ENCODE measurements around the gene SLC9C1. TPM values are rescaled to one million over a fixed set of nuclear protein-coding genes. Genes with fewer than 3 reads are reported as not detected.

SLC9C1 gene
- total RNA-seq, 1 experiment from 2014 or later: 0.50 TPM

DNA sequence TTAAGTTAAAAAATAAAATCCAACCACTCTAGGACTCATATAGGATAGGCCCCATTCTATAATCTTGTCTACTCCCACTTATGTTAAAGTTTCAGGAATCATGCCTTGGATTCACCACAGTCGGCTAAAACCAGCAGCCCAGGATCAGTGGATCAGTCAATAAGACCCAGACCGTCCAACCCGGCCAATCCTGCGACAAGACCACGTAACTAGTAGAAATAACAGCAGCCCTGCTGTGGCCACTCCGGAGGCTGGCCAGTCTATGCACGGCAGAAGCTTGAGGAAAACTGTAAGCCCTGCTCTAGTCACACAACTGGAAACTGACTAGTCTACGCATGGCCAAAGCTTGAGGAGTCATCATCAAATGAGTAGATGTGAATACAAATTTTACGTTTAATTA lies 12.8 kb upstream of the SLC9C1 start:
- H2BK12ac ChIP-seq (ENCODE audit: insufficient read length, low read depth, low read length): no peak overlapping the region
- no peak overlapping the region for H3K18ac ChIP-seq (ENCODE audit: insufficient read length, low read depth, low read length)
- H3K9ac ChIP-seq (ENCODE audit: extremely low read depth, insufficient read length, low read length): no peak overlapping the region
- no peaks in the 10 kb centered on the region for H3K79me2 ChIP-seq (ENCODE audit: insufficient read depth, low read length)
- H4K91ac ChIP-seq (ENCODE audit: insufficient read length, low read depth, low read length): no peak overlapping the region
- H4K20me1 ChIP-seq (ENCODE audit: control insufficient read depth, insufficient read depth, insufficient read length): no peaks in the 10 kb centered on the region
- H3T11ph ChIP-seq (ENCODE audit: low read length): no peak overlapping the region
- H3K23me2 ChIP-seq (ENCODE audit: insufficient read length, low read depth, low read length, poor library complexity, severe bottlenecking): peaks cover 6% of the 10 kb centered on the region
- no peak overlapping the region for H3K56ac ChIP-seq (ENCODE audit: insufficient read length, low read depth, low read length)
- no CpG with 5 or more reads among the region's 9 CpGs for WGBS (ENCODE audit: extremely low coverage, insufficient read length, low lambda C conversion rate)
- no peak overlapping the region for H2BK15ac ChIP-seq (ENCODE audit: low read depth, low read length)
- H3K14ac ChIP-seq (ENCODE audit: insufficient read depth, low read length): no peak overlapping the region
- 0 out of 5 replicates have a peak, but pooled peaks cover 3 to 4% of the 10 kb centered on the region in 2 experiments for H3K9me3 Mint-ChIP-seq
- TF ChIP-seq, protein P1, sequence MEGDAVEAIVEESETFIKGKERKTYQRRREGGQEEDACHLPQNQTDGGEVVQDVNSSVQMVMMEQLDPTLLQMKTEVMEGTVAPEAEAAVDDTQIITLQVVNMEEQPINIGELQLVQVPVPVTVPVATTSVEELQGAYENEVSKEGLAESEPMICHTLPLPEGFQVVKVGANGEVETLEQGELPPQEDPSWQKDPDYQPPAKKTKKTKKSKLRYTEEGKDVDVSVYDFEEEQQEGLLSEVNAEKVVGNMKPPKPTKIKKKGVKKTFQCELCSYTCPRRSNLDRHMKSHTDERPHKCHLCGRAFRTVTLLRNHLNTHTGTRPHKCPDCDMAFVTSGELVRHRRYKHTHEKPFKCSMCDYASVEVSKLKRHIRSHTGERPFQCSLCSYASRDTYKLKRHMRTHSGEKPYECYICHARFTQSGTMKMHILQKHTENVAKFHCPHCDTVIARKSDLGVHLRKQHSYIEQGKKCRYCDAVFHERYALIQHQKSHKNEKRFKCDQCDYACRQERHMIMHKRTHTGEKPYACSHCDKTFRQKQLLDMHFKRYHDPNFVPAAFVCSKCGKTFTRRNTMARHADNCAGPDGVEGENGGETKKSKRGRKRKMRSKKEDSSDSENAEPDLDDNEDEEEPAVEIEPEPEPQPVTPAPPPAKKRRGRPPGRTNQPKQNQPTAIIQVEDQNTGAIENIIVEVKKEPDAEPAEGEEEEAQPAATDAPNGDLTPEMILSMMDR (conservative IDR thresholded peaks at IDR 0.05): no peak
- no peaks in the 10 kb centered on the region for H3K9me3 ChIP-seq (ENCODE audit: control insufficient read depth, low read depth, low read length)
- no peak overlapping the region for H2BK5ac ChIP-seq (ENCODE audit: insufficient read length, low read length)
- no peak overlapping the region for H3K4me2 ChIP-seq (ENCODE audit: insufficient read depth, insufficient read length, low read length)
- no peaks in the 10 kb centered on the region for H3K27me3 Mint-ChIP-seq (ENCODE audit: low read depth)
- DNase-seq: no peak
- H3K27ac ChIP-seq (ENCODE audit: insufficient read length, low read depth, low read length): no peak overlapping the region
- no peak overlapping the region for H2AFZ ChIP-seq (ENCODE audit: low read length)
- H3K27ac Mint-ChIP-seq: no peak overlapping the region; a peak in 3 of 7 replicates
- no peak overlapping the region for H2AK5ac ChIP-seq (ENCODE audit: insufficient read length, low read length)
- no peak overlapping the region for H2BK20ac ChIP-seq (ENCODE audit: low read depth, low read length, poor library complexity, severe bottlenecking)
- no peak overlapping the region for H3K4ac ChIP-seq (ENCODE audit: low read depth, low read length)
- peaks cover 1 to 13% (median 7%) of the 10 kb centered on the region in 3 experiments; a peak in 4 of 7 replicates for H3K36me3 Mint-ChIP-seq (ENCODE audit: insufficient read depth in 1 of 3, low read depth in 3 of 3)
- no peaks in the 10 kb centered on the region for H3K27me3 ChIP-seq (ENCODE audit: insufficient read depth, low read length)
- H4K5ac ChIP-seq (ENCODE audit: insufficient read length, low read depth, low read length): no peak overlapping the region
- no peaks in the 10 kb centered on the region for H3K79me1 ChIP-seq (ENCODE audit: insufficient read depth, low read depth, low read length, poor library complexity, severe bottlenecking)
- peaks cover 17 to 24% of the 10 kb centered on the region in 2 experiments for H3K4me1 Mint-ChIP-seq
- H3K4me1 ChIP-seq (ENCODE audit: insufficient read depth, low read length): peaks cover 6% of the 10 kb centered on the region; the same call in 1 of the 2 replicates
- no peak overlapping the region for H3K23ac ChIP-seq (ENCODE audit: insufficient read length, low read depth, low read length)
- no peak overlapping the region for H4K8ac ChIP-seq (replicated peaks; ENCODE audit: insufficient read length, low read depth, low read length)
- no peak overlapping the region for H3K4me3 Mint-ChIP-seq
- no peak overlapping the region for H2BK120ac ChIP-seq (ENCODE audit: low read depth, low read length, poor library complexity, severe bottlenecking)
